GM18502 (cell line): Measurements from ENCODE around the gene STRADB.
"Not testable (repeated sequence)": the region's sequence is repeated elsewhere in the genome, so short reads cannot be mapped to it uniquely, and the experiment has no call there.

ENCODE experiments used
- ATAC-seq: cut with Tn5 transposase; IDR thresholded peaks from one replicate; pipeline ENCODE4 v1.9.1; 2021; ENCODE audit warnings: mild to moderate bottlenecking; ENCODE audit not compliant: unreplicated experiment, poor library complexity

The STRADB gene

GRCh38 chr2:201451292-201452057 is at the start of gene STRADB, which contains the start of gene TRAK2:
Gene STRADB (plus strand): TSS chr2:201451740. CDS start chr2:201454841, 3,101 bp downstream.
Gene TRAK2 (minus strand): TSS chr2:201451458. CDS start chr2:201420507, 30,951 bp downstream.
- ATAC-seq, result peak; percentile 93

GRCh38 chr2:201401815-201402214 is 49.7 kb upstream of the STRADB start:
- ATAC-seq, result no peak

- ATAC-seq, result no peak
Measured at GRCh38 chr2:201402651-201403562, 48.6 kb upstream of the STRADB start.

GRCh38 chr2:201403880-201404279 is 47.7 kb upstream of the STRADB start:
- no peak for ATAC-seq

- no peak for ATAC-seq
Measured at GRCh38 chr2:201404699-201405280, 46.8 kb upstream of the STRADB start.

- ATAC-seq, result no peak
Measured at GRCh38 chr2:201406077-201406662, 45.4 kb upstream of the STRADB start.

GRCh38 chr2:201407265-201407664 is 44.3 kb upstream of the STRADB start:
- ATAC-seq, result no peak

GRCh38 chr2:201408931-201409330 is 42.6 kb upstream of the STRADB start:
- no peak for ATAC-seq

GRCh38 chr2:201411421-201411820 is 40.1 kb upstream of the STRADB start:
- ATAC-seq, result no peak

GRCh38 chr2:201413143-201413542 is 38.4 kb upstream of the STRADB start:
- ATAC-seq, result no peak

GRCh38 chr2:201413552-201413951 is 38.0 kb upstream of the STRADB start:
- ATAC-seq, result no peak

- peak; percentile 80 for ATAC-seq
Measured at GRCh38 chr2:201414099-201415023, 37.2 kb upstream of the STRADB start.

GRCh38 chr2:201415149-201415548 is 36.4 kb upstream of the STRADB start:
- no peak for ATAC-seq

- no peak for ATAC-seq
Measured at GRCh38 chr2:201419057-201419635, 32.4 kb upstream of the STRADB start.

- ATAC-seq, result no peak
Measured at GRCh38 chr2:201419986-201420385, 31.6 kb upstream of the STRADB start.

- no peak for ATAC-seq
Measured at GRCh38 chr2:201420442-201421113, 31.0 kb upstream of the STRADB start.

GRCh38 chr2:201425952-201426351 is 25.6 kb upstream of the STRADB start:
- no peak for ATAC-seq

GRCh38 chr2:201428366-201428765 is 23.2 kb upstream of the STRADB start:
- not testable (repeated sequence) for ATAC-seq
